SK-N-SH treated with all-trans-retinoic acid at 6 μM for 48 hours (cell line): Measurements from ENCODE around the gene EMSY.

Experiments used
- ARNTL ChIP-seq: fragments of 450-650 bp; formaldehyde crosslinking; IDR thresholded peaks from 2 replicates; pipeline ENCODE4 v1.5.0; 2020; ENCODE audit warnings: low read depth, mild to moderate bottlenecking, moderate library complexity, borderline replicate concordance
- BACH2 ChIP-seq: fragments of 250-450 bp; sonication (Bioruptor Pico); IDR thresholded peaks from 2 replicates; pipeline ENCODE4 v1.9.0; 2021; ENCODE audit warnings: mild to moderate bottlenecking, borderline replicate concordance
- OSR1 ChIP-seq: fragments of 250-450 bp; sonication (Bioruptor Pico); IDR thresholded peaks from 2 replicates; pipeline ENCODE4 v1.8.0; 2022; ENCODE audit warnings: moderate library complexity, mild to moderate bottlenecking, inconsistent platforms
- PPARA ChIP-seq: fragments of 250-450 bp; sonication (Bioruptor Pico); IDR thresholded peaks from 2 replicates; pipeline ENCODE4 v1.5.0; 2020; ENCODE audit warnings: mild to moderate bottlenecking, borderline replicate concordance
- RARB ChIP-seq: fragments of 250-450 bp; sonication (Bioruptor Pico); IDR thresholded peaks from 2 replicates; pipeline ENCODE4 v1.8.0; 2021; ENCODE audit warnings: mild to moderate bottlenecking, moderate library complexity
- TOX ChIP-seq: fragments of 250-450 bp; sonication (Bioruptor Pico); IDR thresholded peaks from 2 replicates; pipeline ENCODE4 v1.8.0; 2021; ENCODE audit warnings: mild to moderate bottlenecking, moderate library complexity, borderline replicate concordance
- TF ChIP-seq, protein P1 (sequence below): fragments of 250-450 bp; sonication (Bioruptor Pico); IDR thresholded peaks from 2 replicates; pipeline ENCODE4 v1.8.0; 2020; ENCODE audit warnings: mild to moderate bottlenecking, moderate library complexity, borderline replicate concordance

DNA sequence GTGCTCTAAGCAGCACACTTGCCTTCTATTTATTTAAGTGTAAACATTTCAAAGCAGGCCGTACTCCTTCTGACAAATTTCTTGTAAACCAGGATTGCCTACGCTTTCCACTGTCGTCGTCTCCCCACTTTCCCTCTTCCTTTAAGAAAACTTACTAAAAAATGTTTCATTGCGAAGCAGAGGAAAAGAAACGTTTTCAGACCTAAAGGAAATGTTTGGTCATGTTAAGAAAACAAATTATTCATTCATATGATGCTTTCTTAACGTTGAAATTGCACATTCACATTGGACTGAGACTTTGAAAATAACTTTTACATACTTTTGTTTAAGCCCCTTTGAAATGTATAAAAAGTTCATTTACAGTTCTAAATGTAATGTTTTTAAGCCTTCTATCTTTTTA is 106.0 kb downstream of the EMSY start:
- TF ChIP-seq PPARA (no peak), OSR1 (CRISPR knock-in tag) (no peak), ARNTL (no peak), TOX (CRISPR knock-in tag) (no peak), RARB (CRISPR knock-in tag) (no peak), BACH2 (CRISPR knock-in tag) (no peak)
- TF ChIP-seq, protein P1, sequence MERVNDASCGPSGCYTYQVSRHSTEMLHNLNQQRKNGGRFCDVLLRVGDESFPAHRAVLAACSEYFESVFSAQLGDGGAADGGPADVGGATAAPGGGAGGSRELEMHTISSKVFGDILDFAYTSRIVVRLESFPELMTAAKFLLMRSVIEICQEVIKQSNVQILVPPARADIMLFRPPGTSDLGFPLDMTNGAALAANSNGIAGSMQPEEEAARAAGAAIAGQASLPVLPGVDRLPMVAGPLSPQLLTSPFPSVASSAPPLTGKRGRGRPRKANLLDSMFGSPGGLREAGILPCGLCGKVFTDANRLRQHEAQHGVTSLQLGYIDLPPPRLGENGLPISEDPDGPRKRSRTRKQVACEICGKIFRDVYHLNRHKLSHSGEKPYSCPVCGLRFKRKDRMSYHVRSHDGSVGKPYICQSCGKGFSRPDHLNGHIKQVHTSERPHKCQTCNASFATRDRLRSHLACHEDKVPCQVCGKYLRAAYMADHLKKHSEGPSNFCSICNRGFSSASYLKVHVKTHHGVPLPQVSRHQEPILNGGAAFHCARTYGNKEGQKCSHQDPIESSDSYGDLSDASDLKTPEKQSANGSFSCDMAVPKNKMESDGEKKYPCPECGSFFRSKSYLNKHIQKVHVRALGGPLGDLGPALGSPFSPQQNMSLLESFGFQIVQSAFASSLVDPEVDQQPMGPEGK (CRISPR knock-in tag), result no peak
